B cell (primary cell): ENCODE data around the gene BANP. TPM values are rescaled to one million over a fixed set of nuclear protein-coding genes. Genes with fewer than 3 reads are reported as not detected.

ENCODE experiments used
- ATAC-seq: fragments of 200-7000 bp; cut with Tn5 transposase; one replicate; pipeline ENCODE4 v1.10.0; 2021; ENCODE audit warnings: low read depth, mild to moderate bottlenecking, moderate number of reproducible peaks, moderate library complexity
- CTCF ChIA-PET: fragments of 350-600 bp; sonication (Branson Sonifier 250); formaldehyde crosslinking; loops from one replicate; lab custom pipeline; 2021; ENCODE audit warnings: antibody characterized with exemption, inconsistent platforms; lab: Charles Lee
- POLR2A ChIA-PET: fragments of 350-600 bp; sonication (Branson Sonifier 250); formaldehyde crosslinking; loops from one replicate; lab custom pipeline; 2021; ENCODE audit warnings: antibody characterized with exemption; lab: Charles Lee
- DNase-seq: peaks from one replicate; pipeline ENCODE4 v3.0.0; 2013
- H2AFZ ChIP-seq: 2 replicates; pipeline ENCODE4 v1.6.1; 2012; ENCODE audit warnings: mild to moderate bottlenecking, low read depth, low read length; ENCODE audit not compliant: insufficient read depth, poor library complexity, severe bottlenecking
- H3K27ac ChIP-seq, 2 donors: 1 replicate in 1 of 2; 2 replicates in 1 of 2; pipeline ENCODE4 v1.5.1; 2012 to 2013; ENCODE audit warnings: low read length in 2 of 2, mild to moderate bottlenecking in 2 of 2, moderate library complexity in 1 of 2
- H3K27me3 ChIP-seq, 4 experiments: fragments of 200-600 bp in 1 of 4; sonication (generic) in 1 of 4; replicated peaks in 1 of 4; 1 replicate in 2 of 4; 2 replicates in 2 of 4; pipeline versions ENCODE4 v1.6.1 to v1.7.0; 2013 to 2016; ENCODE audit warnings: low read length in 3 of 4, mild to moderate bottlenecking in 2 of 4, mixed read lengths in 1 of 4, moderate library complexity in 1 of 4; ENCODE audit not compliant: insufficient read depth in 4 of 4, control insufficient read depth in 3 of 4; ENCODE audit errors: control extremely low read depth in 1 of 4
- H3K36me3 ChIP-seq, 2 experiments: replicated peaks in 1 of 2; 1 replicate in 1 of 2; 2 replicates in 1 of 2; pipeline versions ENCODE4 v1.6.1 to v1.7.1; 2013; ENCODE audit warnings: low read length in 1 of 2; ENCODE audit not compliant: insufficient read depth in 2 of 2, control insufficient read depth in 1 of 2; ENCODE audit errors: control extremely low read depth in 1 of 2, extremely low read depth in 1 of 2
- H3K4me1 ChIP-seq, 2 donors: fragments of 200-600 bp in 1 of 2; sonication (generic) in 1 of 2; 1 replicate in 1 of 2; 2 replicates in 1 of 2; pipeline versions ENCODE4 v1.5.1 to v1.6.1; 2013 to 2017; ENCODE audit warnings: low read length in 2 of 2; ENCODE audit not compliant: control insufficient read depth in 2 of 2, insufficient read depth in 2 of 2
- H3K4me2 ChIP-seq: replicated peaks from 2 replicates; pipeline ENCODE3; 2012; ENCODE audit warnings: mild to moderate bottlenecking, low read depth, low read length; ENCODE audit not compliant: poor library complexity, severe bottlenecking
- H3K4me3 ChIP-seq, 5 experiments: fragments of 200-600 bp in 1 of 5; sonication (generic) in 1 of 5; 1 replicate in 3 of 5; 2 replicates in 2 of 5; pipeline versions ENCODE4 v1.5.1 to v1.7.0; 2011 to 2016; ENCODE audit warnings: low read length in 4 of 5, mild to moderate bottlenecking in 4 of 5, low read depth in 2 of 5, control low read depth in 1 of 5, moderate library complexity in 1 of 5; ENCODE audit not compliant: insufficient read depth in 1 of 5; ENCODE audit errors: control extremely low read depth in 1 of 5, extremely low read depth in 1 of 5
- H3K79me2 ChIP-seq: fragments of 200-600 bp; sonication (generic); one replicate; pipeline ENCODE4 v1.6.0; 2016; ENCODE audit warnings: low read length; ENCODE audit not compliant: control insufficient read depth, insufficient read depth
- H3K9ac ChIP-seq: fragments of 200-600 bp; sonication (generic); 2 replicates; pipeline ENCODE4 v1.6.1; 2017; ENCODE audit warnings: mild to moderate bottlenecking, low read length, moderate library complexity
- H3K9me3 ChIP-seq, 3 donors: one replicate each; pipeline versions ENCODE4 v1.6.1 to v1.7.1; 2013; ENCODE audit warnings: low read length in 2 of 3; ENCODE audit not compliant: control insufficient read depth in 2 of 3, insufficient read depth in 1 of 3; ENCODE audit errors: control extremely low read depth in 1 of 3
- H4K20me1 ChIP-seq: 2 replicates; pipeline ENCODE4 v1.6.0; 2012; ENCODE audit warnings: mild to moderate bottlenecking, low read length; ENCODE audit not compliant: insufficient read depth, control insufficient read depth, poor library complexity, severe bottlenecking
- H3K27ac Mint-ChIP-seq: one replicate; pipeline ENCODE4 v1.8.0; 2021; ENCODE audit warnings: mixed read lengths
- H3K27me3 Mint-ChIP-seq: one replicate; pipeline ENCODE4 v1.8.0; 2021; ENCODE audit warnings: mixed read lengths
- H3K4me1 Mint-ChIP-seq: one replicate; pipeline ENCODE4 v1.8.0; 2021; ENCODE audit warnings: mixed read lengths
- H3K4me3 Mint-ChIP-seq: one replicate; pipeline ENCODE4 v1.8.0; 2021; ENCODE audit warnings: mixed read lengths
- H3K9me3 Mint-ChIP-seq: one replicate; pipeline ENCODE4 v1.8.0; 2022; ENCODE audit warnings: mixed read lengths; ENCODE audit not compliant: insufficient read depth
- EZH2 ChIP-seq: IDR thresholded peaks from 2 replicates; pipeline ENCODE4 v1.6.1; 2012; ENCODE audit warnings: borderline replicate concordance, low read depth, mild to moderate bottlenecking, moderate library complexity, low read length; ENCODE audit not compliant: insufficient read depth, poor library complexity, severe bottlenecking
- WGBS: methylation state at CpG from one replicate; pipeline ENCODE4 v1.1.5; 2013; ENCODE audit warnings: missing lambda C conversion rate; ENCODE audit not compliant: insufficient coverage; 5-methylcytosine and 5-hydroxymethylcytosine counted together
- intact Hi-C: fragments of 100-400 bp; cut with micrococcal nuclease; formaldehyde crosslinking; loops from one replicate; pipeline ENCODE4 v1.10.0; 2022
- polyA plus RNA-seq: library from polyadenylated mRNA; depleted of rRNA; stranded (reverse); fragments of >200 nt; gene quantifications from 2 replicates; pipeline ENCODE4 v1.2.3, GENCODE V29; 2012
- total RNA-seq, 2 donors: library from RNA; stranded (reverse); fragments of 120-200 nt in 1 of 2; gene quantifications; 1 replicate in 1 of 2; 2 replicates in 1 of 2; pipeline versions ENCODE4 v1.2.3 to v1.2.4, GENCODE V29; 2013 to 2022
- TF ChIP-seq, protein P1 (sequence below): fragments of 200-600 bp; IDR thresholded peaks from one replicate; pipeline ENCODE4 v1.8.0; 2022; ENCODE audit warnings: antibody characterized with exemption, mild to moderate bottlenecking

The BANP gene
- total and polyA plus RNA-seq, 2 donors (not counting 1 experiment from before 2014, with no cell fraction given): 44.4 to 181 TPM

DNA sequence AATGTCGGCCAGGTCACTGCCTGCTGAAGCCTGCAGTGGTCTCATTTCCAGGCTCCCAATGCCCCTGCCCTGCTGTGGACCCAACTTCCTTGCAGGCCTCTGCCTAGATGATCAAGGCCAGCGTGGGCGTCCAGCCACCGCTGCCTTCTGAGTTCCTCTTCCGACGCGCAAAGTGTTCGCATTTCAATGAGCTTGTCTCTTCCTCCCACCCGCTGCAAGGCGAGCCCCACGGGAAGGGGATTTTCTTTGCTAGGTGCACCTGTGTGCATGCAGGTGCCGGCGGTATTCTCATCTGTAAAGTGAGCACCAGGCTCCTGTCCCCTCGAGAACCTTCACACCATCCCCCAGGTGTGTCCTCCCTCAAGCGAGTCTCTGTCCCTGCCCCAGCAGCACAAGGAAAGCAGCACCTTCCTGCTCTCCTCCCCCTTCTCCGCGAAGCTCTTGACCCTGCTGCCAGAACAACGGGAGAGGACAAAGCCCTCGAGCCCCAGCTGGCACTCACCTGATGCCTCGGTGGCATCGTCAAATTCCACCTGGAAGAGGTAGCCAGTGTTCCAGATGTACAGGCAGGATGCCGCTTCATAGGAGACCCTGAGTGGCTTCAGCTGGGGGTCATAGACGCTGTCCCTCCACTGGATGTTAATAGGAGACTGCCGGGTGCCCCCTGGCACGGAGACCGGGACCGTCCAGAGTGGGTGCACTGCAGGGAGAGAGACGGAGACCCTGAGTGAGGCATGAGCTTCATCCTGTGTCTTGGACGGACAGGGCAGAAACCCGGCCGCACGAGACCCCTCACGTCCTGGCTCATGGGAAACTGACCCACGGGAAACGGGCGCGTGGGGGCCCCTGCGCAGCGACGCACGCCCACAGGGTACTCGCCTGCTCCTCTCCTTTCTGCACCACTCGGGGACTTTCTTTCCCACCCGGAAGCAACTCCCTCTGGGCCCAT is 24.7 kb upstream of the BANP start:
- peaks cover 32 to 35% of the 10 kb centered on the region in 2 donors for H3K4me1 ChIP-seq
- H3K79me2 ChIP-seq: no peaks in the 10 kb centered on the region
- peak overlapping the region; percentile 81 for H3K4me3 Mint-ChIP-seq
- no peaks in the 10 kb centered on the region for H4K20me1 ChIP-seq
- H3K27ac ChIP-seq: no peak overlapping the region
- H3K9ac ChIP-seq: no peak overlapping the region
- H3K4me3 ChIP-seq: peak overlapping the region in 1 of 5 experiments; percentile 4
- 42% methylated on average over 35 of the region's 44 CpGs for WGBS
- H3K27me3 ChIP-seq: peaks cover 0 to 2% (median 0%) of the 10 kb centered on the region in 4 experiments
- H2AFZ ChIP-seq: peak overlapping the region; percentile 2
- POLR2A ChIA-PET: interaction anchor here (0.6 to 1.1 kb wide), 4 partner anchors 17 to 117 kb away, joined by 3 to 9 read pairs (median 4); no protein-coding TSS in a partner anchor
- H3K27ac Mint-ChIP-seq: peak overlapping the region; percentile 84
- peak overlapping the region; percentile 47 for H3K4me2 ChIP-seq
- intact Hi-C loops: no loop called here
- no peaks in the 10 kb centered on the region for H3K9me3 Mint-ChIP-seq
- DNase-seq: peak; percentile 85
- CTCF ChIA-PET: interaction anchor here (0.9 to 2.2 kb wide), 9 partner anchors 18 to 512 kb away, joined by 3 to 7 read pairs (median 4); partner anchors contain the start of gene SLC7A5
- TF ChIP-seq, protein P1, sequence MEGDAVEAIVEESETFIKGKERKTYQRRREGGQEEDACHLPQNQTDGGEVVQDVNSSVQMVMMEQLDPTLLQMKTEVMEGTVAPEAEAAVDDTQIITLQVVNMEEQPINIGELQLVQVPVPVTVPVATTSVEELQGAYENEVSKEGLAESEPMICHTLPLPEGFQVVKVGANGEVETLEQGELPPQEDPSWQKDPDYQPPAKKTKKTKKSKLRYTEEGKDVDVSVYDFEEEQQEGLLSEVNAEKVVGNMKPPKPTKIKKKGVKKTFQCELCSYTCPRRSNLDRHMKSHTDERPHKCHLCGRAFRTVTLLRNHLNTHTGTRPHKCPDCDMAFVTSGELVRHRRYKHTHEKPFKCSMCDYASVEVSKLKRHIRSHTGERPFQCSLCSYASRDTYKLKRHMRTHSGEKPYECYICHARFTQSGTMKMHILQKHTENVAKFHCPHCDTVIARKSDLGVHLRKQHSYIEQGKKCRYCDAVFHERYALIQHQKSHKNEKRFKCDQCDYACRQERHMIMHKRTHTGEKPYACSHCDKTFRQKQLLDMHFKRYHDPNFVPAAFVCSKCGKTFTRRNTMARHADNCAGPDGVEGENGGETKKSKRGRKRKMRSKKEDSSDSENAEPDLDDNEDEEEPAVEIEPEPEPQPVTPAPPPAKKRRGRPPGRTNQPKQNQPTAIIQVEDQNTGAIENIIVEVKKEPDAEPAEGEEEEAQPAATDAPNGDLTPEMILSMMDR: no peak
- no peak for TF ChIP-seq EZH2
- H3K9me3 ChIP-seq: no peaks in the 10 kb centered on the region
- no peaks in the 10 kb centered on the region for H3K27me3 Mint-ChIP-seq
- no peaks in the 10 kb centered on the region for H3K36me3 ChIP-seq
- peak; percentile 43 for ATAC-seq
- peaks cover 34% of the 10 kb centered on the region for H3K4me1 Mint-ChIP-seq

DNA sequence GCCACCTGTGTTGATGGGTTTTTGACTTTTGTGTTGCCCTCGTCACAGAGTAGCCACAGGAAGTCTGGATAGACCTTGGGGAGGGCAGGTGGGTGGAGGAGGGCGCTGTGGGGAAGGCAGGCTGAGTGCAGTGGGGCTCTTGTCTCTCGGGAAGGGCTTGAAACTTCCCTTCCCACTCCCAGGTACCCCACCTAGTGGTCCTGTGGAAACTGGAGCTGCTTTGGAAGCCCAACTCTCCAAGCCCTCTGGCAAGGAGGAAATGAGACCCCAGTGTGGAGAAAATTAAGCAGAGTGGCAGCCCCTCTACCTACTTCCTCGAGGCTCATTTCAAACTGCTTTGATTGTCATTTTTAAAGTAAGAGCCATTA is 24.1 kb upstream of the BANP start:
- peak overlapping the region; percentile 26 for H3K27ac Mint-ChIP-seq

More for the DNA sequence above, 24.1 kb upstream of the BANP start:
- Histone ChIP-seq H4K20me1 (no peaks in the 10 kb centered on the region), H3K36me3 (no peaks in the 10 kb centered on the region), H3K27me3 (peaks cover 0 to 2% (median 0%) of the 10 kb centered on the region in 4 experiments), H3K27ac (no peak overlapping the region), H3K4me3 (no peak overlapping the region), H3K79me2 (no peaks in the 10 kb centered on the region), H3K4me1 (peaks cover 32 to 35% of the 10 kb centered on the region in 2 donors), H3K9ac (no peak overlapping the region), H3K4me2 (peak overlapping the region; percentile 47), H3K9me3 (no peaks in the 10 kb centered on the region), H2AFZ (no peak overlapping the region)
- intact Hi-C loops: no loop called here
- peaks cover 34% of the 10 kb centered on the region for H3K4me1 Mint-ChIP-seq
- DNase-seq (no peak), ATAC-seq (no peak)
- no peaks in the 10 kb centered on the region for H3K9me3 Mint-ChIP-seq
- ChIA-PET CTCF (interaction anchor here (0.7 to 2.2 kb wide), 5 partner anchors 19 to 513 kb away, joined by 3 to 7 read pairs (median 3); no protein-coding TSS in a partner anchor), POLR2A (interaction anchor here (0.9 kb wide), 1 partner anchor 503 kb away, joined by 4 read pairs; no protein-coding TSS in a partner anchor)
- H3K27me3 Mint-ChIP-seq: peaks cover 2% of the 10 kb centered on the region
- no peak for TF ChIP-seq EZH2
- TF ChIP-seq, protein P1: no peak
- WGBS: 0% methylated on average over 1 of the region's 4 CpGs
- H3K4me3 Mint-ChIP-seq: no peak overlapping the region
